Measurements from ENCODE around the gene TENM3.

TENM3 gene

DNA sequence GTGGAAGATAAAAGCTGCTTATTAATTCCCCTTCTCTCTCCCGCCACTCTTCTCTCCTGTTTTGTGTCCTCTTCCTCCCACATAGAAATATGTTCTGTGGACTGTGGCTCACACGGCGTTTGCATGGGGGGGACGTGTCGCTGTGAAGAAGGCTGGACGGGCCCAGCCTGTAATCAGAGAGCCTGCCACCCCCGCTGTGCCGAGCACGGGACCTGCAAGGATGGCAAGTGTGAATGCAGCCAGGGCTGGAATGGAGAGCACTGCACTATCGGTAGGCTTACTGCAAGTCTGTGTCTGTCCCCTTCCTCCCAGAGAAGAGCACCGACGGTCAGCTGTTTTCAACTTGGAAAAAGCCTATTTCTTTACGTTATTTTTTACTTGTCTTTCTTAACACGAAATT, 444.9 kb downstream of the TENM3 start:
- Histone ChIP-seq H3K9me3 (no peaks in the 10 kb centered on the region), H3K27me3 (ENCODE audit: low read depth) (no peaks in the 10 kb centered on the region), H3K4me1 (peaks cover 13% of the 10 kb centered on the region), H3K36me3 (replicated peaks) (no peaks in the 10 kb centered on the region), H3K4me3 (no peak overlapping the region)
- DNase-seq (ENCODE audit: low spot score in 2 of 2) = no peak
- in situ Hi-C loops (cut with MboI; ENCODE audit: low sequenced_read_pairs) = no loop called here

DNA sequence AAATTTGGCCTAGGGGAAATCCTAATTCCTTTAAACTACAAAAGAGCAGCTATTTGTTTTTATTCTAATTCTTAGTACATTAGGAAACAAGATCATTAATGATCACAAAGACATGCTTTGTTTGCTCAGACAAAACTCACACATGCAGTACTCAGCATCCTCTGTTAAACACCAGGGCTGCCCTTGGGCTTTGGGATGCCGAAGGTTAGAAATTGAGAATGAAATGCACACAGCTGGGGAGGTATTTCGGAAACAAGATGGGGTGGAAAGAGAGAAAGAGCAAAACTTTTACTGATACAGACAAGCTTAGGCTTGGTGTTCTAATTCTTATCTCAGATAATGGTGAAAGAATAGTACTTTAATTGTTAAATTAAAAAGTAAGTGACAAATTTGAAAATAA, 451.3 kb downstream of the TENM3 start:
- no peaks in the 10 kb centered on the region for H3K27me3 ChIP-seq (ENCODE audit: low read depth)
- no peak for DNase-seq (ENCODE audit: low spot score in 2 of 2)
- in situ Hi-C loops (cut with MboI; ENCODE audit: low sequenced_read_pairs) = no loop called here

DNA sequence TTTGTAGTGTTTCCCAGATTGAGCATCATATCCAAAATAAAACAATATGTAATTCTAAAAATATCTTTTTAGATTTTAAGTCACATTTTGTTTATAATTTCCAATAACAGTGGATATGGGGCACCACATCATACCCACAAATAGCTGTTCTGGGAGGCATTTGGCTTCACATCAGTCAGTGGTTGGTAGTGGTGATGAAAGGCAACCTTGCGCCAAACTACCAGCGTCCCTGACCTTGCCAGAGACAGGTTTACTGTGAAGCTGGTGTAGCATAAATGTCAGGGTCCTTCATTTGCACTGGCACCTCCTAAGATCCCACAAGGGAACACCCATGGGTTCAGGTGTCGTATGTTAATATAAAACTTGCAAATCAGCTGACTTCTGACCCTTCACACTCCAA, 451.8 kb downstream of the TENM3 start:
- no peak overlapping the region for H3K4me3 ChIP-seq
- no peaks in the 10 kb centered on the region for H3K9me3 ChIP-seq
- in situ Hi-C loops (cut with MboI; ENCODE audit: low sequenced_read_pairs) = no loop called here
- H3K27me3 ChIP-seq (ENCODE audit: low read depth) = no peaks in the 10 kb centered on the region
- no peaks in the 10 kb centered on the region for H3K4me1 ChIP-seq
- H3K36me3 ChIP-seq (replicated peaks) = no peaks in the 10 kb centered on the region
- no peak for DNase-seq (ENCODE audit: low spot score in 2 of 2)

More for the DNA sequence above, 451.3 kb downstream of the TENM3 start:
- no peaks in the 10 kb centered on the region for H3K4me1 ChIP-seq
- no peaks in the 10 kb centered on the region for H3K9me3 ChIP-seq
- H3K4me3 ChIP-seq = no peak overlapping the region
- H3K36me3 ChIP-seq (replicated peaks) = no peaks in the 10 kb centered on the region

DNA sequence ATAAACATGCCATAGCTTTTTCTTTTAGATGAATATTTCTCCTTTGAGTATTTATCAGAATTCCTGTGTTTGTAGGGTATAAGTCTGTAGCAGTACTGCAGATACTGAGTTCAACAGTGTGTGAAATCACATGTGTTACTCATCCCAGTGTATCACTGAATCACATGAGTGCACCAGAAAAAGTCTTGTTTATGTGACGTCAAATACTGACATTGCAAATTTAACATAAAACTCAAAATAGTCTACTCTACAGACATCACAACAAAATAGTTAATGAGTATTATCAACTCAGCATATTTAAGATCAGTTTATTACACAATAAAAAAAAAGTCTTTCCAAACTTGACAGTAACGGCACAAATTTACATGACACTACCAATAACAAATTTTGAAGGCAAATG, 452.6 kb downstream of the TENM3 start:
- H3K4me1 ChIP-seq = no peaks in the 10 kb centered on the region
- DNase-seq (ENCODE audit: low spot score in 2 of 2) = no peak
- no peaks in the 10 kb centered on the region for H3K36me3 ChIP-seq (replicated peaks)
- in situ Hi-C loops (cut with MboI; ENCODE audit: low sequenced_read_pairs) = no loop called here
- H3K9me3 ChIP-seq = no peaks in the 10 kb centered on the region
- no peaks in the 10 kb centered on the region for H3K27me3 ChIP-seq (ENCODE audit: low read depth)
- no peak overlapping the region for H3K4me3 ChIP-seq

DNA sequence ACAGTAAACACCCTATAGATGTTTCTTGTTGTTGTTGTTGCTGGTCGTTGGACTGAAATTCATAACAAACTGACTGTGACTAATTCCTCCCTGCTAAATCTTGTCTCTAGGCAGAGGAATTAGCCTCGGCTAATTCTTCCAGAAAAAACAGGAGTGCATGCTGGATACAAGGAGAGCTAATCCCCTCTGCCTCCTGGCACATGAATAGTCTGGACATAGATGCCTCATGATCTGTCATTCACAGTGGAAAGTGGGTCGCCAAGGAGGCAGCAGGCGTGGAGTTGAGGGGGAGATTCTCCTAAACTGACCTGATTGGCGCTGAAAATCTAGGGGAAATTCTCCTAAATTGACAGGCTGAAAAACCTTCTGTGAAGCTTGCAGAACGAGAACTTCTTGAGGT, 453.9 kb downstream of the TENM3 start:
- no peak for DNase-seq (ENCODE audit: low spot score in 2 of 2)
- no peaks in the 10 kb centered on the region for H3K36me3 ChIP-seq (replicated peaks)
- in situ Hi-C loops (cut with MboI; ENCODE audit: low sequenced_read_pairs) = no loop called here
- no peak overlapping the region for H3K4me3 ChIP-seq
- no peaks in the 10 kb centered on the region for H3K9me3 ChIP-seq
- H3K27me3 ChIP-seq (ENCODE audit: low read depth) = no peaks in the 10 kb centered on the region
- H3K4me1 ChIP-seq = no peaks in the 10 kb centered on the region

DNA sequence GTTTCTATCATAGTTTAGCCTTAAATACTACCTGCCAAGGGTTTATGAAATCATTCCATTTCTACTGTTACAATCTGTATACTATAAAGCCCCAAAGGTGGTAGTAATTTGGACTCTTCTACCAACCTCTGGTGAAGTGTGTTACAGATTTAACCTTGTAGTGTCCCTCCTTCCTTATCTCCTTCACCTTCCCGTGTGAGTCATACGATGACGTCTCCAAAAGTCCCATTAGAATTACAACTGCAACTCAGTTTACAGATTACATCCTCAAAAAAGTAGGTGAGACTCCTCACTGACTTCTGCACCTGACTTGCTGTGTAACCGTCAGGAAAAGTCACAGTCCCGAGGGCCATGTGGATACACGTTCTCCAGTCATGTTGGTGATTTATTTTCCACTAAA, 455.0 kb downstream of the TENM3 start:
- Histone ChIP-seq H3K36me3 (replicated peaks) (no peaks in the 10 kb centered on the region), H3K4me1 (no peaks in the 10 kb centered on the region), H3K4me3 (no peak overlapping the region), H3K27me3 (ENCODE audit: low read depth) (no peaks in the 10 kb centered on the region), H3K9me3 (no peaks in the 10 kb centered on the region)
- no peak for DNase-seq (ENCODE audit: low spot score in 2 of 2)
- in situ Hi-C loops (cut with MboI; ENCODE audit: low sequenced_read_pairs) = no loop called here

DNA sequence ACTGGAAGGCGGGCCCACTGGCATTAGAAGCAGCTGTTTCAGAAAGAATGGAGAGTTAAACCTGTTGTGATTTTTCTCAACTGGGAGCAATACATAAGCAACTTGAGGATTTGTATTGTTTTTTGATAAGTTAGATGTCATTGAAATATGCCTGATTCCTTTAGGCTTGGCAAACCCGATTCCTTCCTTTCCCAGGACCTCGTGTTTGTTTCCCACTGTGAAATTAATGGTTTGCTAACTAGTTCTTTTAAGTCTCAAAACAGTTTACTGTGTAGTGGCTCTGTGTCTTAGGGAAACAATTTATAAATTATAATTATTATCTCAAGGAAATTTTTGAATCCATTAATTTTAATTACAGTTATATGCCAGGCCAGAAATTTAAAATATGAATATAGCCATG, 456.0 kb downstream of the TENM3 start:
- H3K36me3 ChIP-seq (replicated peaks) = no peaks in the 10 kb centered on the region
- H3K9me3 ChIP-seq = no peaks in the 10 kb centered on the region
- no peak overlapping the region for H3K4me3 ChIP-seq
- H3K4me1 ChIP-seq = no peaks in the 10 kb centered on the region
- in situ Hi-C loops (cut with MboI; ENCODE audit: low sequenced_read_pairs) = no loop called here
- no peaks in the 10 kb centered on the region for H3K27me3 ChIP-seq (ENCODE audit: low read depth)
- no peak for DNase-seq (ENCODE audit: low spot score in 2 of 2)

DNA sequence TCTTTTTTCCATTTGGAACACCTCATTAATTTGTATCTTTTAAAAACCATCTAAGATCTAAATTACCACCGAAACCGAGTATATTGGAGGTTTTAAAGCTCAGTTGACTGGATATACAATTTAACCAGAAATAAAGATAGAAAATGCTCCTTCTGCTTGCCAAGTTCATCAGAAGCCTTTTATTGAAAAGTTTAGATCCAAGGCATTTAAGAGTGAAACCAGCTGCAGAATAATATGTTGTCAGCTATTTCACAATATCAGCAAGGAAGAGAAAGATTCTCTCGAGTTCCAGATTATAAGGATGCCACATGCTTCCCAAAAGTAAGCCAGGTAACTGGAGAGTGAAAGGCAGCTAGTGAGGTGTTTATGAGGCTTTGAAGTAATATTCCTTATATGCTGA, 456.6 kb downstream of the TENM3 start:
- in situ Hi-C loops (cut with MboI; ENCODE audit: low sequenced_read_pairs) = no loop called here
- no peak for DNase-seq (ENCODE audit: low spot score in 2 of 2)
- H3K4me3 ChIP-seq = no peak overlapping the region
- no peaks in the 10 kb centered on the region for H3K9me3 ChIP-seq
- no peaks in the 10 kb centered on the region for H3K4me1 ChIP-seq
- H3K27me3 ChIP-seq (ENCODE audit: low read depth) = no peaks in the 10 kb centered on the region
- no peaks in the 10 kb centered on the region for H3K36me3 ChIP-seq (replicated peaks)

DNA sequence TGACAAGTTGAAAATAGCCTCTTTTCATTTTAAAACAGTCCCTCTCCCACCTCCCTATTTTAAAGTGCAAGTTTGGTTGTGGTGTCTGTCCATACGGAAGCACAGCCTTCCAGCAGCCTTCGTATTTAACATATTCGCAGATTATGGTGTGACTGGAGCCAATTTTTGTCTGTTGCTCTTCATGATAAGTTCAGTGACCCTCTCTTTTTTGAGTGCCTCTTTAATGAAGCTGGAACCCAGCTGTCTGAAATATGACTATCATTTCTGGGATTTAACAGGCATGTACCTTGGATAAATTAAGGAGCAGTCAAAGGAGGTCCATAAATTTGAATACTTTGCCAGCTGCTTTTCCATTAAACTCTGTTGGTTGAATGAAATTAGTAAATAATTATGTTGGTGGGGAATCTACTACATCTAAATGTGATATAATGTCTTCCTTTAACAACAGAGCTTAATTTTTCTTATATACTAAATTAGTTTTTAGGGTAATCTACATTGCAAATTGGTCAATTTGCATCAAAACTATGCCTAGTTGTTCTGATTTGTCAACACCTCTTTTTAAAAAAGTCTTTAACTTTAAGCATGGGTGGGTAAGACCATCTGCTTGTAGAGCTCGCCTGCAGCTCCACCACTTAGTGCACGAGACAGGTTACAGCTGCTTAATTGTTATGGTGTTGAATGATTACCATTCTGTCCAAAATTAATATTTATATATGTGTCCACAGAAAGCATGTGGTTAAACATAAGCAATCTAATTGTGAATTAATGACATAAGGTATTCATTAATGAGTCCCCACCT, 457.4 kb downstream of the TENM3 start:
- no peaks in the 10 kb centered on the region for H3K4me1 ChIP-seq
- no peaks in the 10 kb centered on the region for H3K9me3 ChIP-seq
- H3K36me3 ChIP-seq (replicated peaks) = no peaks in the 10 kb centered on the region
- DNase-seq (ENCODE audit: low spot score in 2 of 2) = no peak
- no peak overlapping the region for H3K4me3 ChIP-seq
- no peaks in the 10 kb centered on the region for H3K27me3 ChIP-seq (ENCODE audit: low read depth)
- in situ Hi-C loops (cut with MboI; ENCODE audit: low sequenced_read_pairs) = no loop called here

DNA sequence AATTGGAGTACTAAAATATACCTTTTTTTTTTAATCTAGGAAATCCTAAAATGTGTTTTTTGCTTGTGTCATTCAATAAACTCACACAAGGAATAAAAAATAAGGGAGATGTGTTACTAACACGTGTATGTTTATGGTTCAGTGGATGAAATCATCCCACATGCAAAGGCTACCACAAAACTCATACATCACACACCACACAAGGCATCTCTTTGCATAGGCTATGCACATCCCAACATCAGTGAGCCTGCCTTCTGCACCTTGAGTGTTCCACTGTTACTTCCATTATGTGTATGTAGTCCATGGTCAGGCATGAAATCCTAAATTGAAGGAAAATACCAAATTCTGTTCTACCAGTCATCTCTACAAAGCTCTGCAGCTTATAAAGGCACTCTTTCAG, 460.9 kb downstream of the TENM3 start:
- Histone ChIP-seq H3K9me3 (no peaks in the 10 kb centered on the region), H3K4me1 (no peaks in the 10 kb centered on the region), H3K27me3 (ENCODE audit: low read depth) (no peaks in the 10 kb centered on the region), H3K4me3 (no peak overlapping the region), H3K36me3 (replicated peaks) (no peaks in the 10 kb centered on the region)
- DNase-seq (ENCODE audit: low spot score in 2 of 2) = no peak
- in situ Hi-C loops (cut with MboI; ENCODE audit: low sequenced_read_pairs) = no loop called here

DNA sequence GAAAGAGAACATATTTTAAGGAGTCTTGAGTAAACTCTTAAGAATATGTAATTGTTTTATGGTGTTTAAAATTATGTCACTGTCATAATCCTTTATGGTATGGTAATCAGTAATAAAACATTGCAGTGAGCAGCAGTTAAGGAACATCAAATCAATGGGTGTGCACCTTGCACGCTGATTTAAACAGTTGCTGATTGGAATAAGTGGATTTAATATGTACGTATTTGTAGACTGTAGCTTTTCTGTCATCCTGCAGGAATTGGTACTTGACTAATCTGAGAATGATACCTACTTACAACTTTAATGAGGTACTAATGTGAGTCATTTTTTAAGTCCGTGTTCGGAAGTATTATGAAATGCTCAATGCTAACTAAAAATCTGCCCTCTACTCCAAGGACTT, 461.7 kb downstream of the TENM3 start:
- in situ Hi-C loops (cut with MboI; ENCODE audit: low sequenced_read_pairs) = no loop called here
- Histone ChIP-seq H3K9me3 (no peaks in the 10 kb centered on the region), H3K4me3 (no peak overlapping the region), H3K4me1 (no peaks in the 10 kb centered on the region), H3K36me3 (replicated peaks) (no peaks in the 10 kb centered on the region), H3K27me3 (ENCODE audit: low read depth) (no peaks in the 10 kb centered on the region)
- DNase-seq (ENCODE audit: low spot score in 2 of 2) = no peak

DNA sequence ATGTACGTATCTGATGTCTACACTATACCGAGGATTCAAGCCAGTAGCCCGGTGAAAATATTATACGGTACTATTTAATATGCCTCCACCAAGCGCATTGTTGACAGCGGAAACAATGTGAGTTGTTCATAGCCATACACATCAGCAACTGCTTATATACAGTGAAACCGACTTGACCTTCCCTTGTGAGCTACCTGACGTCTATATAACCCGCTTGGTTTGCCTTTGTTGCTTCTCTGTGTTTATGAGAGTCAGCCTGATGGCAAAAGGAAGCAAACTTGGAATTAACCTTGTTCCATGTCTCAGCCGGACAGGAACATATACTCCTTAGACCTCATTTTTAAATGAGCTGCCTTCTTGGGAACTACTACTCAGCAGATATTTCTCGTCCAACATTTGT, 462.2 kb downstream of the TENM3 start:
- Histone ChIP-seq H3K4me3 (no peak overlapping the region), H3K36me3 (replicated peaks) (no peaks in the 10 kb centered on the region), H3K4me1 (no peaks in the 10 kb centered on the region), H3K9me3 (no peaks in the 10 kb centered on the region), H3K27me3 (ENCODE audit: low read depth) (no peaks in the 10 kb centered on the region)
- no peak for DNase-seq (ENCODE audit: low spot score in 2 of 2)
- in situ Hi-C loops (cut with MboI; ENCODE audit: low sequenced_read_pairs) = no loop called here

DNA sequence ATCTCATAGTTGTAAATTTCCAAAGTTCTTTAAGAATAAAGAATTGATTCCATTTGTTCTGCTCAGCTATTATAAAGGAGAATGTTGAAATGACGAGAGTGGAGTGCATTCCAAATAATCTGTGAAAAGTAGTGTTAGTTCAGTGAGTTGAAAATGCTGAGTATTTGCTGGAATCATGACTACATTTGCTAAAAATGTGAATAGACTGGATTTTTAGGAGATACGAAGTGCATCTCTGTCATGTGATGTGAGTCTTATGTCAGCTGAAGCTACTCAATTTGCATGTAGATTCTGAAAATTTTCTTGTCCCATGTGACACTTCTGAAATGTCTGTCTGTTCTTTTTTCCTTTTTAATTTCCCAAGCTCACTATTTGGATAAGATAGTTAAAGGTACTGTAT, 468.0 kb downstream of the TENM3 start:
- H3K4me1 ChIP-seq = no peaks in the 10 kb centered on the region
- no peak overlapping the region for H3K4me3 ChIP-seq
- H3K9me3 ChIP-seq = no peaks in the 10 kb centered on the region
- DNase-seq (ENCODE audit: low spot score in 2 of 2) = no peak
- no peaks in the 10 kb centered on the region for H3K36me3 ChIP-seq (replicated peaks)
- no peaks in the 10 kb centered on the region for H3K27me3 ChIP-seq (ENCODE audit: low read depth)
- in situ Hi-C loops (cut with MboI; ENCODE audit: low sequenced_read_pairs) = no loop called here

DNA sequence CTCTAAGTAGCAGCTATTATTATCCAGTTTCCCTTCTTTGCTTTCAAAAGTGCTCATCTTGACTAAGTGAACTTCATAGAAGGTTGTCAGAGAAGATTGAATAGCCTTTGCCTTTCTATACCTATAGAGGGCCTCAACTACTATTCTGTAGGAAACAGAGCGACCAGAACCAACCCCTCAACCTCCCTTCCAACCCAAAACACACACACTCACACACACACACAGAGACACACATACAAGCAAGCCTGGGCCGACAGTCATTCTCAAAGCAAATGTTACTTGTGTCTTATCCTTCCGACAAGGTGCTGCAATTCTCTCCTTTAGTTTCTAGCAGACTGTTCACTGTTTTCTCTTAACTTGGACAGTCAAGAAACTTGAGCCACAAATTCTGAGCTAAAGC, 472.3 kb downstream of the TENM3 start:
- in situ Hi-C loops (cut with MboI; ENCODE audit: low sequenced_read_pairs) = no loop called here
- no peaks in the 10 kb centered on the region for H3K27me3 ChIP-seq (ENCODE audit: low read depth)
- DNase-seq (ENCODE audit: low spot score in 2 of 2) = no peak
- no peak overlapping the region for H3K4me3 ChIP-seq
- no peaks in the 10 kb centered on the region for H3K9me3 ChIP-seq
- no peaks in the 10 kb centered on the region for H3K36me3 ChIP-seq (replicated peaks)
- no peaks in the 10 kb centered on the region for H3K4me1 ChIP-seq

DNA sequence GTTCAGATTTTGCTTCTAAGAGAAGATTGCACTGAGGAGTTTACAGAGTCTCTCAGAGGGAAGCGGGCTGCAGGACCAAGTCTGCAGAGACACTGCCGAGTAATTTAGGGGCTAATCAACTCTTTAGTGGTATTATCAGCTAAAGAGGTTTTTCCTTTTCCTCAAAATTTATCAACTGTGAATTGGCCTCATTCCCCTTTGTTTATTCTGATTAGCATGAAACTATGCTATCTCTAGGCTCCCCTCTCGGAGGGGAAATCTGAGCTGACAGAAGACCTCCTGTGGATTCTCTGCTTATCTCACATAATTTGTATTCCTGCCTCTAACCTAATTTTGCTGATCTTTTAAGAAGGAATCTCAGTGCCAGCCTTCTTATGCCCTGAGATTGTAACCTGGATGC, 473.0 kb downstream of the TENM3 start:
- H3K9me3 ChIP-seq = no peaks in the 10 kb centered on the region
- no peaks in the 10 kb centered on the region for H3K36me3 ChIP-seq (replicated peaks)
- H3K27me3 ChIP-seq (ENCODE audit: low read depth) = no peaks in the 10 kb centered on the region
- in situ Hi-C loops (cut with MboI; ENCODE audit: low sequenced_read_pairs) = no loop called here
- no peaks in the 10 kb centered on the region for H3K4me1 ChIP-seq
- DNase-seq (ENCODE audit: low spot score in 2 of 2) = no peak
- H3K4me3 ChIP-seq = no peak overlapping the region
